Ishikawa (cell line): ENCODE measurements around the gene MAGI1.

Source experiments
- CEBPB ChIP-seq: IDR thresholded peaks from 2 replicates; pipeline ENCODE4 v1.6.1; 2012
- CREB1 ChIP-seq: IDR thresholded peaks from 2 replicates; pipeline ENCODE4 v1.6.1; 2012; ENCODE audit warnings: low read depth
- EGR1 ChIP-seq: IDR thresholded peaks from 2 replicates; pipeline ENCODE4 v1.6.1; 2012
- EP300 ChIP-seq: IDR thresholded peaks from 2 replicates; pipeline ENCODE4 v1.6.1; 2012; ENCODE audit warnings: borderline replicate concordance
- FOXM1 ChIP-seq: IDR thresholded peaks from 2 replicates; pipeline ENCODE4 v1.6.1; 2012; ENCODE audit warnings: low read depth, borderline replicate concordance
- MAX ChIP-seq: IDR thresholded peaks from 2 replicates; pipeline ENCODE4 v1.6.1; 2012
- NFIC ChIP-seq: IDR thresholded peaks from 2 replicates; pipeline ENCODE4 v1.6.1; 2012
- RAD21 ChIP-seq: IDR thresholded peaks from 2 replicates; pipeline ENCODE4 v1.6.1; 2012; ENCODE audit warnings: low read depth
- REST ChIP-seq: IDR thresholded peaks from 2 replicates; pipeline ENCODE4 v1.6.1; 2012; ENCODE audit warnings: low read depth, mild to moderate bottlenecking
- TAF1 ChIP-seq: IDR thresholded peaks from 2 replicates; pipeline ENCODE4 v1.6.1; 2012; ENCODE audit warnings: low read depth, mild to moderate bottlenecking
- TCF12 ChIP-seq: IDR thresholded peaks from 2 replicates; pipeline ENCODE4 v1.6.1; 2012; ENCODE audit warnings: low read depth
- TEAD4 ChIP-seq: IDR thresholded peaks from 2 replicates; pipeline ENCODE4 v1.6.1; 2012
- USF1 ChIP-seq: IDR thresholded peaks from 2 replicates; pipeline ENCODE4 v1.6.1; 2012
- YY1 ChIP-seq: IDR thresholded peaks from 2 replicates; pipeline ENCODE4 v1.6.1; 2012; ENCODE audit warnings: low read depth
- ZBTB7A ChIP-seq: IDR thresholded peaks from 2 replicates; pipeline ENCODE4 v1.6.1; 2012; ENCODE audit warnings: low read depth

The MAGI1 gene

GRCh38 chr3:65552434-65552833, 486.3 kb downstream of the MAGI1 start:
- no peak for TF ChIP-seq TEAD4
- no peak for TF ChIP-seq USF1
- no peak for TF ChIP-seq EP300
- no peak for TF ChIP-seq ZBTB7A
- no peak for TF ChIP-seq TAF1
- TF ChIP-seq TCF12, result no peak
- no peak for TF ChIP-seq MAX
- no peak for TF ChIP-seq CREB1
- TF ChIP-seq EGR1, result no peak
- no peak for TF ChIP-seq NFIC
- no peak for TF ChIP-seq CEBPB
- TF ChIP-seq FOXM1, result no peak
- TF ChIP-seq REST, result no peak
- no peak for TF ChIP-seq YY1
- no peak for TF ChIP-seq RAD21

- TF ChIP-seq ZBTB7A (no peak), TCF12 (no peak), NFIC (no peak), REST (no peak), YY1 (no peak), CEBPB (no peak), FOXM1 (no peak), MAX (no peak), EGR1 (no peak), TAF1 (no peak), EP300 (no peak), CREB1 (no peak), USF1 (no peak), TEAD4 (no peak)
These were observed 486.8 kb downstream of the MAGI1 start for GRCh38 chr3:65551945-65552344.

GRCh38 chr3:65550137-65550536, 488.6 kb downstream of the MAGI1 start:
- TF ChIP-seq CEBPB (no peak), MAX (no peak), FOXM1 (no peak), REST (no peak), EGR1 (no peak), CREB1 (no peak), RAD21 (no peak), USF1 (no peak), NFIC (no peak), EP300 (no peak), ZBTB7A (no peak), TAF1 (no peak), TCF12 (no peak), TEAD4 (no peak), YY1 (no peak)

GRCh38 chr3:65549626-65549959, 489.1 kb downstream of the MAGI1 start:
- no peak for TF ChIP-seq CEBPB
- no peak for TF ChIP-seq TEAD4
- no peak for TF ChIP-seq USF1
- TF ChIP-seq YY1, result no peak
- TF ChIP-seq TAF1, result no peak
- no peak for TF ChIP-seq MAX
- no peak for TF ChIP-seq CREB1
- TF ChIP-seq FOXM1, result no peak
- TF ChIP-seq ZBTB7A, result no peak
- TF ChIP-seq REST, result no peak
- no peak for TF ChIP-seq TCF12
- TF ChIP-seq EGR1, result no peak
